T-helper 2 cell (primary cell): Measurements from ENCODE around the gene MLXIPL.
A peak's percentile ranks its signal among the peaks of the same experiment; 100 is the strongest.
"Not testable (repeated sequence)": the region's sequence is repeated elsewhere in the genome, so short reads cannot be mapped to it uniquely, and the experiment has no call there.

ENCODE experiments used
- DNase-seq, 5 experiments: peaks; one replicate each; pipeline versions ENCODE4 v3.0.0 to v3.0.0-alpha.2; 2012 to 2022

Gene MLXIPL

GRCh38 chr7:73613954-73614735 is 10.2 kb downstream of the MLXIPL start:
- no peak for DNase-seq

DNA sequence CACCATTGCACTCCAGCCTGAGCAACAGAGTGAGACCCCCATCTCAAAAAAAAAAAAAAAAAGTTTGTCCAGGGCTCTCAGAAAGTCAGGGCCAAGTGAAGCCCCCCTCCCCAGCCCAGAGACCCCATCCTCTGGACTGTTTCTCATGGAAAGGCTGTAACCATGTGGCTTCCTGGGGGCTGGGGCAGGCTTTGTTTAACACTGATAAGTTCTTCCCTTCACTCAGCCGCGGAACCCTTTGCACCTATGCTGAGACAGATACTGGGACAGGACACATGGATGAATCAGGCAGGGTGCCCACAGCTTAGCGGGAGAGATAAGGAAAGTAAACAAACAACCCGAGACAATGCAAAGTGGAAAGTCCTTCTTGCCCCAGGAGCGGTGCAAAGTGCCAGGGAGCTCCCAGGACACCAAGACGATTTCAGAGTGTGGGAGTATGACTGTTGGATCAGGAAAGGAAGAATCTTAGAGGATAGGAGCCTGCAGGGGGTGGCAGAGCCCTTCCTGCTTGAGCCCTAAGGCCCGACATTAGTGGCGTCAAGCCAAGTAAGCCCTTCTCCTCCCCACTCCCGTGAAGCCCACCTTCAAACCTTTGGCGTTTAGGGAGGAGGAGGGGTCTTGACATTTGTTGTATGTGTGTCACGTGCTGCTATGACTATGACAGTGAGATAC is 11.6 kb downstream of the MLXIPL start:
- DNase-seq = no peak

GRCh38 chr7:73611017-73611555 is 13.2 kb downstream of the MLXIPL start:
- DNase-seq = no peak

DNA sequence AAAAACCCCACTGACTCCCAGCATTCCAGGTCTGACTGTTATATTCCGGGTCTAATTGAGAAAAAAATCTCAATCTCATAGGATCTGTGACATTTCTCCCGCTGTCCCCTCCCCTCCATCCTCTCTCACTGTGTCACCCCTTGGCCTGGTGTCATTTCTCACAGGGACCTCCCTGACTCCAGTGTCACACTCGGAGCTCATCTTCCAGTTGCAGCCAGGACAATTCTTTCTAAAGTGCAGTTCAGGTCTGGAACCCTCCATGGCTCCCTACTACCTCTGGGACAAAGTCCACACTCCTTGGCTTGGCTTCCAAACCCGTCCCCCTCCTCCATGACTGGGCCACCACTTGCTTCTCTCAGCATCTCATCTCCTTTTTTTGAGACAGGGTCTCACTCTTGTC is 14.2 kb downstream of the MLXIPL start:
- no peak for DNase-seq

GRCh38 chr7:73607692-73607983 is 16.7 kb downstream of the MLXIPL start:
- not testable (repeated sequence) for DNase-seq

- peak; percentile 35 to 58 (median 48) for DNase-seq
Measured at GRCh38 chr7:73606801-73607691, 17.3 kb downstream of the MLXIPL start.

DNA sequence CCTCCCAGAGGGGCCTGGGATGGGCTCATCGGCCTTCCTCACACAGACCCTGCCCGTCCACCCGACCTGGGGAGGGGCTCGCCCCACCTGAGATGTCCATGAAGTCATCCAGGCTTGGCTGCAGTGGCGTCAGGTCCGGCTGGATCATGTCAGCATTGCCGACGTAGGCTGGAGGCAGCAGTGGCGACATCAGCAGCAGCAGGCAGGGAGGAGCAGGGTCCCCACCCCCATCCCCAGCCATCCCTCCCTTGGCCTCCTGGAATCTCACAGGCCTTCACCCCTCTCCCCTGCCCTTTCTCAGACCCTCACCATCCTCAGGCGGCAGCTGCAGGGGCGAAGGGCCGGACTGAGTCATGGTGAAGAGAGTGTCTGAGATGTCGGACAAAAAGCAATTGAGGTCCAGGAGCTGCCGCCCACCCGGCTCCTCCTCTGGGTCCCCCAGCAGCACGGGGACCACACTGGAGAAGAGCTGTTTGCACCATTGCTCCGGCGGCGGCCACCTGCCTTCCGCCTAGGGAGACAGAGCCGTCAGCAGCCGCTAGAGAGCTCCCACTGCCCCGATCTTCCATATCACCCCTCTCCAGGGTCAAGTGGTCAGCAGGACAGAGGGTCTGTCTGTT is 18.6 kb downstream of the MLXIPL start:
- no peak for DNase-seq

DNA sequence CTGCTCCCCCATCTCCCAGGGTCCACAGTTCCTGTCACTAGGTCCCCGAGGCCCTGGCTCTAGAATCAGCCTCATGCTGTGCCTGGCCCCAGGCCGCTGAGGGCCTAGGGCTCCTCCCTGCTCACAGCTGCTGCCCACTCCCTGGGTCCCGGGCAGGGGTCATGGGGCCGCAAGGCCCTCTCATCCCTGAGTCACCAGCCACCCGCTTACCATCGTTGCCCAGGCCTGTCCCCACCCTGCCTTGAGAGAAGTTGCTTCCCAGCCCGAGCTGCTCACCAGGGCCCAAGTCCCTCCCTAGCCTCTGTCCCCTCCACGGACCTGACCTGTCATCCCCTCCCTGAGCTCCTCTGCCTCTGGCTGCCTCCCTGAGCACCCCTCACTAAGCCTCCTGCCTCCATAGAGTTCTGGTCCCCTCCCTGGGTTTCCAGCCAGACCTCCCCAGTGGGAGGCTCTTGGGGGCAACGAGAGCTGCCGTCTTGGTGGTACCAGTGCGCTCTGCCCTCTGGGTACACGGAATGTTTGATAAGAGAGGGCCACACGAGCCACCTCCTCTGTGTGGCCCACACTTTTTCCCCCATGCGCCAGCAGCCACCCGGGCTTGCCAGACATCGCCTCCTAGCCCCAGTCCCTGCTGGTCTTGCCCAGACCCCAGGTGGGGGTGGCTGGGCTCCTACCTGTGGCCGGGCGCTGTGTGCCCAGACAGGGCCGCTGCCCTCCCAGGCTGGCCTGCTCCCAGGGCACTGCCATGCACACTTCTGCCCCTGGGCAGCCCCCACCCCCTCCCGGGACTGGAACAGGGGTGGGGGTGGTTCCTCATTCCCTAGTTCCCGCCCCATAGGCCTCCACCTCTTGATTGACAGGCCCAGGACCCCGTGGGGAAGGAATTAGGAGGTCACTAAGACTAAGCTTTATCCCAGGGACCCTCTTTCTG is 21.3 kb downstream of the MLXIPL start:
- DNase-seq = no peak

- no peak for DNase-seq
Measured at GRCh38 chr7:73599916-73600315, 24.4 kb downstream of the MLXIPL start.

DNA sequence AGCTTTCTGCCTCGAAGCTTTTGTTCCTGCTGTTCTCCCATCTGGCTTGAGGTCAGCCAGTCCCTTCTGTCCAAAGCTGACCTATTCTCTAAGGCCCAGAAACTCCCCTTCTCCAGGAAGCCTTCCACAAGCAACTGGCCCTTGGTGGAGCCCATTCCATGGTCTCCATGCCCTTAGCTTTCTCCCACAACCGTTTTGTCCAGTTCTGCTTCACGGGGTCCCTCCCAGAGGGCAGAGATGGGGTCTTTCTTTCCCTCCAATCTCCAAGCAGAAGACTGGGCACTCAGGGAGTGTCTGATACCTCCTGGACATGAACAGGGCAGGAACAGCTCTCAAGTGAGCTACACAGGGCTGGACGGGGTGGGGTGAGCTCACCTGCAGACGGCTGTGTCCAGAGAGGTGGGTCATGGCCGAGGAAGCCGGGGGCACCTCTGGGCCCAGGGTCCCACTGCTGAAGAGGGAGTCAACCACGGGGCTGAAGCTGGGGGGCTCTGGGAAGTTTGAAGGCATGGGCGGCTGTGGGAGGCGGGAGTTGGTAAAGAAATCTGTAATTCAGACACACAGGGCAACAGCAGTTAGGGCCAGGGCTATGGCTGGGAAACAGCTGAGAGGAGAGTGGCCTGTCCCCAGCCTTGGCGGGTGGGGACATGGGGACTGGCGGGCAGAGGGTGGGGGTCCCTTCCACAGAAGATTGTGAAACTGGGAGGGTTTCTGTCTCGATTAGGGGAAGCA is 25.0 kb downstream of the MLXIPL start:
- DNase-seq = no peak

- no peak for DNase-seq
Measured at GRCh38 chr7:73597978-73598782, 26.1 kb downstream of the MLXIPL start.

DNA sequence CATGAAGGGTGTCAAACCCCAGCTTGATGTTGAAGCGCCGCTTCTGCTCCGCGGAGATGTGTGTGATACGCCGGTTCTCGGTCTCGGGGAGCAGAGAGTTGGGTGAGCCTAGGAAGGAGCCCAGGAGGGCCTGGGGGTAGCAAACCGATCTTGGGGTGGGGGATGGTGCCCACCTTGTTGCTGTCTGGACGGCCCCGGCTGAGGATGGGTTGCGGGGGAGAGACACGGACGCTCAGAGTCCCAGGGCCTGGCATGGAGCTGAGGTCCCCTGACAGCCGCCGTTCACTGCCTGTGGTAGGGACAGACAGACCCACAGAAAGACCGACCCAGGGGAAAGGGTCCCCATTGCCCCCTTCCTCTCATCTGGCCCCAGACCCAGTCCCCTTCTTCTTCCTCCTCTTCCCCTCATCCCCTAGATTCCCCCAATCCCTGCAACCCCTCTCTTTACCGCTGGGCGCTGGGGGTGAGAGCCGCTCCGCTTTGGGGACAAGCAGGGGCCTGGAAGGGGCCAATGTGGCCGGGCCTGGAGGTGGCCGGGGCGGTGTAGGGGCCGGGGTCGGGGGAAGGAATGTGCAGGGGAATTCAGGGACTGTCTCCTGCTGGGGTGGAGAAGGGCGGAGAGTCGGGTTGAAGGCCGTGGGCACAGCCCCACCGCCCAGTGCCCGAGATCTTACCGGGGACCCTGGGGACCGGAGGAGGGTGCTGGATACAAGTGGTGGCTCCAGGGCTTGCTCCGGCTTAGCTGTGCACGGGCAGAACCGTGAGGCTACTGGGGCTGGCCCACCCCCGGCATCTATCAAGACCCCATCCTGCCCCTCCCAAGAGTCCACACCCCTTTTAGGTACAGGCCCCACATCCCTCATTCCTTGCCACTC is 27.9 kb downstream of the MLXIPL start:
- no peak for DNase-seq

- DNase-seq = no peak
Measured at GRCh38 chr7:73595358-73595757, 29.0 kb downstream of the MLXIPL start.

- DNase-seq = no peak
Measured at GRCh38 chr7:73593207-73594045, 30.9 kb downstream of the MLXIPL start.

- DNase-seq = no peak
Measured at GRCh38 chr7:73586911-73587310, 37.4 kb downstream of the MLXIPL start.

DNA sequence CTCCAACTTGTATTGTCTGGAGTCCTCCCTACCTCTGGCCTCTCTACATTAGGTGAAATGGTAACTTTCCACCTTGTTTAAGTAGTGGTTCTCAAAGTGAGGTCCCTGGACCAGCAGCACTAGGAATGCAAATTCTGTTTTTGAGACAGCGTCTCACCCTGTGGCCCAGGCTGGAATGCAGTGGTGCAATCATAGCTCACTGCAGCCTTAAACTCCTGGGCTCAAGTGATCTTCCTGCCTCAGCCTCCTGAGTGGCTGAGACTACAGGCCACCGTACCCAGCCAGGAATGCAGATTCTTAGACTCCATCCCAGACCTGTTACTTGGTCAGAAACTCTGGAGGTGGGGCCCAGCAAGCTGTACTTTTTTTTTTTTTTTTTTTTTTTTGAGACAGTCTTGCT is 39.1 kb downstream of the MLXIPL start:
- DNase-seq = no peak

DNA sequence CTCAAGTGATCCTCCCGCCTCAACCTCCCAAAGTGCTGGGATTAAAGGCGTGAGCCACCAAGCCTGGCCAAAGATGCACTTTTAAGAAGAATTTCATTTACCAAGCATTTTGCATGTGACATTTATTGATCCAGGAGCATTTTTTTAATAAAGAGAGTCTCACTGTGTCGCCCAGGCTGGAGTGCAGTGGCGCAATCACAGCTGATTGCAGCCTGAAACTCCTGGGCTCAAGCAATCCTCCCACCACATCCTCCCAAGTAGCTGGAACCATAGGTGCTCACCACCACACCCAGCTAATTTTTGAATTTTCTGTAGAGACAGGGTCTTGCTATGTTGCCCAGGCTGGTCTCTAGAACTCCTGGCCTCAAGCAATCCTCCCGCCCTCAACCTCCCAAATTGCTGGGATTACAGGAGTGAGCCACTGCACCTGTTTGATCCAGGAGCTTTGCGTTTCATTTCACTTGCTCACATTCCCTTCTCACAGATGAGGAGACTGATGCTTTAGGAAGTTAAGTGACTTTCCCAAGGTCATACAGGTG is 41.6 kb downstream of the MLXIPL start:
- no peak for DNase-seq

- not testable (repeated sequence) for DNase-seq
Measured at GRCh38 chr7:73581006-73581405, 43.3 kb downstream of the MLXIPL start.
